ENCODE data around the gene HINFP.

Gene HINFP

DNA sequence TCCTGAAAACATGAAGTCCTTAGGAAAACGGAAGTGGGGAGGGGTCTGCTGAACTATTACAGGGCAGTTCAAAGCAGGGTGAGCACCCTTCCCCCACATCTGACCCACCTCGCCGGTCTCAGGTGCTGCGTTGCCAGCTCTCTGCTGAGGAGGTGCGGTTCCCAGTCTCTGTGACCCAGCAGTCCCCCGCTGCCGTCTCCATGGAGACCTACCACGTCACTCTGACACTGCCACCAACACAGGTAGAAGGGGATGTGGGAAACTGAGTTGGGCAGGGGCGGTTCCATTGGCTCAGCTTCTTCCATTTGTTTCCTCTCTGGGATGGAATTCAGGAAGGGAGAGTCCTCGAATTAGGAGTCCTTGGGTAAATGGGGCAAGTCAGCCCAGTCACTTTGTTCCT, 10.9 kb upstream of the HINFP start:
- TF ChIP-seq, protein P1, sequence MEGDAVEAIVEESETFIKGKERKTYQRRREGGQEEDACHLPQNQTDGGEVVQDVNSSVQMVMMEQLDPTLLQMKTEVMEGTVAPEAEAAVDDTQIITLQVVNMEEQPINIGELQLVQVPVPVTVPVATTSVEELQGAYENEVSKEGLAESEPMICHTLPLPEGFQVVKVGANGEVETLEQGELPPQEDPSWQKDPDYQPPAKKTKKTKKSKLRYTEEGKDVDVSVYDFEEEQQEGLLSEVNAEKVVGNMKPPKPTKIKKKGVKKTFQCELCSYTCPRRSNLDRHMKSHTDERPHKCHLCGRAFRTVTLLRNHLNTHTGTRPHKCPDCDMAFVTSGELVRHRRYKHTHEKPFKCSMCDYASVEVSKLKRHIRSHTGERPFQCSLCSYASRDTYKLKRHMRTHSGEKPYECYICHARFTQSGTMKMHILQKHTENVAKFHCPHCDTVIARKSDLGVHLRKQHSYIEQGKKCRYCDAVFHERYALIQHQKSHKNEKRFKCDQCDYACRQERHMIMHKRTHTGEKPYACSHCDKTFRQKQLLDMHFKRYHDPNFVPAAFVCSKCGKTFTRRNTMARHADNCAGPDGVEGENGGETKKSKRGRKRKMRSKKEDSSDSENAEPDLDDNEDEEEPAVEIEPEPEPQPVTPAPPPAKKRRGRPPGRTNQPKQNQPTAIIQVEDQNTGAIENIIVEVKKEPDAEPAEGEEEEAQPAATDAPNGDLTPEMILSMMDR (IDR thresholded peaks at IDR 0.05), result no peak

DNA sequence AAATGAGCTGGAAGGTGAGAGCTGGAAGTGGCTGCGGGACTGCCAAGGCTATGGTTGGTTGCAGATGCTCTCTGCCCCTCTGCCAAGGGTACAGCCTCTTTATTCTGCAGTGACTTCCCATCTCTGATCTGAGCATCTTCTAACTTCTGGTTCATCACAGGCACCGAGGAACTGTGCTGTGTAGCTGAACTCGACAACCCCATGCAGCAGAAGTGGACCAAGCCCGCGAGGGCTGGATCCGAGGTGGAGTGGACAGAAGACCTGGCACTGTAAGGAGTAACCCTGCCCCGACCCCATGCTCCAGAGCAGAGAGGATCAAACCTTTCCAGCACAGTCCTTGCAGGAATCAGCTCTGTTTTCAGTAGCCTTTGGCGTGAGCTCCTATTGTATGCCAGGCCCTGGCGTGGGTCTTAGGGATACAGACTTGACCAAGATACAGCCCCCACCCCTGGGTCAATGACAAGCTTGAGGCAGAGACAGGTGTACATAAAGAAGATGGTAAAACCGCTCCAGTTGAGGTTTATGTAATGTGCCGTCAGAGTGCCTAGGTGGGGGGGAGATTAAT, 9.9 kb upstream of the HINFP start:
- TF ChIP-seq, protein P1 (IDR thresholded peaks at IDR 0.05), result no peak

DNA sequence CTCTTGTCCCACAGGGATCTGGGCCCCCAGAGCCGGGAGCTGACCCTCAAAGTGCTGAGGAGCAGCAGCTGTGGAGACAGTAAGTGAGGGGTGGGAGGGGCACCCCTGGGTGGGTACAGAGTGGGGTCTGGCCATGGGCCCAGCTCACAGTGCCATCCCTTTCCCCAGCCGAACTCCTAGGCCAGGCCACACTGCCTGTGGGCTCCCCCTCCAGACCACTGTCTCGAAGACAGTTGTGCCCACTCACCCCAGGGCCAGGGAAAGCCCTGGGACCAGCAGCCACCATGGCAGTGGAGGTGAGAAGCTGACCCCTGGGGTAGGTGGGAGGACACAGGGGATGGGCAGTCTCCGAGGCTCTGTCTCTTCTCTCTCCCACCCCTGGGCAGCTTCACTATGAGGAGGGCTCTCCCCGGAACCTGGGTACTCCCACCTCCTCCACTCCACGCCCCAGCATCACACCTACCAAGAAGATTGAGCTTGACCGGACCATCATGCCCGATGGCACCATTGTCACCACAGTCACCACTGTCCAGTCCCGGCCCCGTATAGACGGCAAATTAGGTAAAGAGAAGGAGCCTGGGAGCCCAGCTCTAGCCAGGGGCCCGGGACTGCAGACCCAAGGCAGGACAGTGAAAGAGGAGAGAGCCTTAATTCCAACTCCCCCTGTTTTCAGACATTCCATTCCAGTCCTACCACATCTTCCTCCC, 8.9 kb upstream of the HINFP start:
- TF ChIP-seq, protein P1 (IDR thresholded peaks at IDR 0.05), result no peak

DNA sequence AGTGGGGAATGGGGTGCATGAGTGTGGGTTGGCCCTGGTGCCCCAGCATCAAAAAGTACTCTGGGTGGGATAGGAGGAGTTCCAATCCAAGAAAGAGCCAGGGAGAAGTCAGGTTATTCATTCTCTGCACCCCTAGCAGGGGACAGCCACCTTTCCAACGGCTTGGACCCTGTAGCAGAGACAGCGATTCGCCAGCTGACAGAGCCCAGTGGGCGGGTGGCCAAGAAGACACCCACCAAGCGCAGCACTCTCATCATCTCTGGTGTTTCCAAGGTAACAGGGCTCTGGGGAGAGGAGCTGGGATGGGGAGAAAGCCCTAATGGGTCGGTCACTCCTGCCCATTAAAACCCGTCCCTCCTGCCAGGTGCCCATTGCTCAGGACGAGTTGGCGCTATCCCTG, 7.7 kb upstream of the HINFP start:
- TF ChIP-seq, protein P1 (IDR thresholded peaks at IDR 0.05), result no peak

DNA sequence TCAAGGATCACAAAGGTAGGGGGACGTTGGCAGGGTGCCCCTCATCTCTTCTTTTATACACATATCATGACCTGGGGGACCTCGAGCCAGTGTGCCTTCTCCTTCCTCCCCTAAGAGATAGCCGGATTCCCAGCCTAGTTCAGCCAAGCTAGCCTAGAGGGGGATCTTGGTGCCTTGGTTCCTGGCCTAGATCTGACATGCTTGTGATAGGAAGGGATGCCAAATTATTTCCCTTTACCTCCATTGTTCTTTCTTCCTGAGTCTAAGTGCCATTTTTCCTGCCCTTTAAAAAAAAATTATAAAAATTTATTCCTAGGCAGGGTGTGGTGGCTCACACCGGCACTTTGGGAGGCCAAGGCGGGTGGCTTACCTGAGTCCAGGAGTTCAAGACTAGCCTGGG, 7.0 kb upstream of the HINFP start:
- TF ChIP-seq, protein P1 (IDR thresholded peaks at IDR 0.05), result no peak

DNA sequence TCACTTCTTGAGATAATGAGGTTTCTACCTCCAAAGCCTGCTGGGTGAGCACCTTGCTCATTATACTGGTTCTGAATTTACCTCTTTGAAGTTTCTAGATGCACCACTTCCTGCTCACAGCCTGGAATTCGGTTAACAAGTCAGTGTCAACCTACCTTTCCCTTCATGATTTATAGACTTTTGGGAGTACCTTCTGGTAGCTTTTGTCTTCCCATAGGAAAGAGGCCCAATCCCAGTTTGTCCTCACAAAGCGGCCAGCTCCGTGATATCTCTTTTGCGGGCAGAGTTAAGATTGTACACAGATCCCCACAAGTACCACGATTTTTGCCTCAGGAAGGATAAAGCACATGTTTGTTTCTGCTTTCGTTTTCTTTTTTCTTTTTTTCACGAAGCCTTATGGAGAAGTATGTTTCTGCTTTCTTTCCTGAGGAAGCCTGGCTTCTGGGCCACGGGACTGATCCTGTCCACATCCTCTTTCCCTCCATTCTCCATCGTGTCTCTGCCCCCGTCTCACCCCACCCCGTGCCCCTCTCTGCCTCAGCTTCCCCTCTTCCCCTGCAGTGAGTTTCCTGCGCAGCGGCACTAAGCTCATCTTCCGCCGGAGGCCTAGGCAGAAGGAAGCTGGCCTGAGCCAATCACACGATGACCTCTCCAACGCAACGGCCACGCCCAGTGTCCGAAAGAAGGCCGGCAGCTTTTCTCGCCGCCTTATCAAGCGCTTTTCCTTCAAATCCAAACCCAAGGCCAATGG, 5.7 kb upstream of the HINFP start:
- TF ChIP-seq, protein P1 (IDR thresholded peaks at IDR 0.05), result no peak

DNA sequence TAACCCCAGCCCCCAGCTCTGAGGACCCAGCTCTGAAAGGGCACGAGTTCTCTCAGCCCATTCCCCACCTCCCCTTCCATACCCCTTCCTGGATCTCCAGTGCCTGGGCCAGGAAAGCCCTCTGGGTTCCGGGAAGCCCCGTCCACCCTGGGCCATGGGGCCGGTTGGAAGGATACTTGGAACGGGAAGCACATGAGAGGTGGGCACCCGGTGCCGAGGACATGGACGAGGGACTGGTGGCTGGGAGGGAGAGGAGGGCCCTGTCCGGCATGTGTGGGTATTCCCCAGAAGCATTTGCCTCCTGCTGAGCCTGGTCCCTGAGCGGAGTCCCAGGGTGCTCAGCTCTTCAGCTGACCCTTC, 5.2 kb upstream of the HINFP start:
- TF ChIP-seq, protein P1 (IDR thresholded peaks at IDR 0.05), result no peak
